ENCODE data around the gene TAX1BP1.
"Not testable (repeated sequence)": the region's sequence is repeated elsewhere in the genome, so short reads cannot be mapped to it uniquely, and the experiment has no call there.

Gene TAX1BP1

GRCh38 chr7:27843584-27844305 lies 103.8 kb downstream of the TAX1BP1 start:
- DNase-seq (ENCODE audit: low read depth), result no peak

- DNase-seq (ENCODE audit: low read depth), result no peak
Observed at GRCh38 chr7:27846388-27846787, 106.4 kb downstream of the TAX1BP1 start.

GRCh38 chr7:27850531-27850930 lies 110.6 kb downstream of the TAX1BP1 start:
- DNase-seq (ENCODE audit: low read depth), result no peak

GRCh38 chr7:27856703-27857485 lies 116.9 kb downstream of the TAX1BP1 start:
- DNase-seq (ENCODE audit: low read depth), result not testable (repeated sequence)

GRCh38 chr7:27860800-27861199 lies 120.8 kb downstream of the TAX1BP1 start:
- DNase-seq (ENCODE audit: low read depth), result no peak

GRCh38 chr7:27861747-27862146 lies 121.8 kb downstream of the TAX1BP1 start:
- no peak for DNase-seq (ENCODE audit: low read depth)

- DNase-seq (ENCODE audit: low read depth), result no peak
Observed at GRCh38 chr7:27863880-27864279, 123.9 kb downstream of the TAX1BP1 start.

- no peak for DNase-seq (ENCODE audit: low read depth)
Observed at GRCh38 chr7:27866256-27866655, 126.3 kb downstream of the TAX1BP1 start.

- DNase-seq (ENCODE audit: low read depth), result no peak
Observed at GRCh38 chr7:27866828-27867672, 127.1 kb downstream of the TAX1BP1 start.

GRCh38 chr7:27868131-27868550 lies 128.2 kb downstream of the TAX1BP1 start:
- DNase-seq (ENCODE audit: low read depth), result no peak

- no peak for DNase-seq (ENCODE audit: low read depth)
Observed at GRCh38 chr7:27869056-27869455, 129.1 kb downstream of the TAX1BP1 start.

- no peak for DNase-seq (ENCODE audit: low read depth)
Observed at GRCh38 chr7:27870595-27870994, 130.6 kb downstream of the TAX1BP1 start.

- no peak for DNase-seq (ENCODE audit: low read depth)
Observed at GRCh38 chr7:27871086-27871485, 131.1 kb downstream of the TAX1BP1 start.

GRCh38 chr7:27871866-27872265 lies 131.9 kb downstream of the TAX1BP1 start:
- DNase-seq (ENCODE audit: low read depth), result no peak

GRCh38 chr7:27872356-27873275 lies 132.7 kb downstream of the TAX1BP1 start:
- no peak for DNase-seq (ENCODE audit: low read depth)

- DNase-seq (ENCODE audit: low read depth), result no peak
Observed at GRCh38 chr7:27873981-27874957, 134.3 kb downstream of the TAX1BP1 start.

- no peak for DNase-seq (ENCODE audit: low read depth)
Observed at GRCh38 chr7:27875061-27875460, 135.1 kb downstream of the TAX1BP1 start.

GRCh38 chr7:27875832-27876231 lies 135.9 kb downstream of the TAX1BP1 start:
- no peak for DNase-seq (ENCODE audit: low read depth)

GRCh38 chr7:27876756-27877155 lies 136.8 kb downstream of the TAX1BP1 start:
- no peak for DNase-seq (ENCODE audit: low read depth)

Data from stimulated activated CD8-positive, alpha-beta memory T cell treated with anti-CD3 and anti-CD28 coated beads, Interleukin-12 subunit alpha, Interleukin-12 subunit beta, amount 100 ng/mL, for 4 hours (primary cell).